Measurements from ENCODE around the gene TOP3A. TPM values are rescaled to one million over a fixed set of nuclear protein-coding genes. Genes with fewer than 3 reads are reported as not detected.

Gene TOP3A
- total RNA-seq, 4 donors from 2014 or later: 21.2 to 33.5 (median 21.8) TPM

GRCh38 chr17:18259621-18260331 lies 55.0 kb downstream of the TOP3A start:
- peaks cover 51 to 63% (median 56%) of the 10 kb centered on the region in 4 donors for H3K4me1 ChIP-seq
- peak overlapping the region; percentile 97 to 99 (median 98) for H3K27ac ChIP-seq (replicated peaks in 1 of 4)
- no peak for TF ChIP-seq POLR2AphosphoS5 (IDR thresholded peaks at IDR 0.05)
- 75% methylated on average over 19 of the region's 22 CpGs for WGBS
- DNase-seq (ENCODE audit: extremely low spot score): no peak
- intact Hi-C loops (cut with DNase I): no loop called here
- peaks cover 32 to 43% (median 42%) of the 10 kb centered on the region in 4 donors for H3K36me3 ChIP-seq
- no peaks in the 10 kb centered on the region for H3K9me3 ChIP-seq
- H3K4me3 ChIP-seq: peak overlapping the region; percentile 77 to 98 (median 94)
- no peaks in the 10 kb centered on the region for H3K27me3 ChIP-seq

DNA sequence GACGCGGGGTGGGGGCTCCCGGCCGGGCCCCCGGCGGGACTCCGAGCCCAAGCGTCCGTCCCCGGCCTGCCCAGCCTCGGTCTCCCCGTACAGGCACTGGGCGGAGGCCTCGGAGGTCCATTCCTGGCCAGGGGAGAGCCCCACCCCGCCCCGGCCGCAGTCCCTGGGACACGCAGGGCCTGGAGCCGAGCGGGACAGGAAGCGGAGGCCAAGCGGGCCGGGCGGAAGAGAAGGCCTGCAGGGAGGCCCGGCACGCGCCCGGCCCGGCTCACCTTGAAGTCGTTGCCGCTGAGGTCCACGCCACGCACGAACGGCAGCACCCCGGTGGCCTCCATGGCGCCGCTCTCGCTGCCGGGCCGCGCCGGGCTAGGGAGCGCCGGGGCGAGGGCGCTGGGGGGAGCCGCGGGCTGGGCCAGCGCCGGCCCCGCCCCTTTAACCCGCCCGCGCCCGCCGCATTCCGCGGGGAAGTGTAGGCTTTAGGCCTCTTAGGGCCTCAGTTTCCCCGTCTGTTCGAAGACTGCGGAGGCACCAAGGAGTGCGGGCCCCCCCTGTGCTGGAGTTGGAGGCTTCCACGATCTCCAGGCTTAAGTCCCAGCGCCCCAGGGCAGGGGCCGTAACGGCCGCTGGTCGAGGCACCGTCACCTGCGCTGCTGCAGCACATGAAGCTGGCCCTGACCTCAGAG lies 56.3 kb downstream of the TOP3A start, which contains the start of gene FLII:
FLII (minus strand) TSS at position 383 of the 683 bp plus-strand sequence; CDS start at position 335, 48 bp downstream.
- WGBS: 2% methylated on average over 35 of the region's 71 CpGs
- H3K27me3 ChIP-seq: no peaks in the 10 kb centered on the region
- no peaks in the 10 kb centered on the region for H3K9me3 ChIP-seq
- H3K4me1 ChIP-seq: peaks cover 51 to 63% (median 56%) of the 10 kb centered on the region in 4 donors
- TF ChIP-seq POLR2A (IDR thresholded peaks at IDR 0.05; ENCODE audit: low read depth) (peak; percentile 64), POLR2AphosphoS5 (IDR thresholded peaks at IDR 0.05) (peak; percentile 75 to 90), EP300 (IDR thresholded peaks at IDR 0.05) (no peak)
- peak within 1 kb of the TSS; percentile 83 to 100 (median 100) for H3K4me3 ChIP-seq
- intact Hi-C loops (cut with DNase I): no loop called here
- H3K27ac ChIP-seq (replicated peaks in 1 of 4): peak within 1 kb of the TSS; percentile 98 to 99 (median 99)
- peaks cover 32 to 43% (median 42%) of the 10 kb centered on the region in 4 donors for H3K36me3 ChIP-seq
- no peak for DNase-seq (ENCODE audit: extremely low spot score)

GRCh38 chr17:18257982-18258355 lies 56.8 kb downstream of the TOP3A start:
- 2% methylated on average over 6 of the region's 16 CpGs for WGBS
- Histone ChIP-seq H3K9me3 (no peaks in the 10 kb centered on the region), H3K27me3 (no peaks in the 10 kb centered on the region), H3K4me3 (peak overlapping the region; percentile 83 to 100 (median 100)), H3K36me3 (peaks cover 36 to 43% (median 42%) of the 10 kb centered on the region in 4 donors), H3K4me1 (peaks cover 47 to 61% (median 55%) of the 10 kb centered on the region in 4 donors), H3K27ac (replicated peaks in 1 of 4) (peak overlapping the region; percentile 98 to 99 (median 99))
- TF ChIP-seq EP300 (IDR thresholded peaks at IDR 0.05) (no peak), CTCF (IDR thresholded peaks at IDR 0.05) (peak in 1 of 3 experiments; percentile 11), POLR2AphosphoS5 (IDR thresholded peaks at IDR 0.05) (no peak), POLR2A (IDR thresholded peaks at IDR 0.05; ENCODE audit: low read depth) (no peak)
- DNase-seq (ENCODE audit: extremely low spot score): peak; percentile 97
- intact Hi-C loops (cut with DNase I): no loop called here

DNA sequence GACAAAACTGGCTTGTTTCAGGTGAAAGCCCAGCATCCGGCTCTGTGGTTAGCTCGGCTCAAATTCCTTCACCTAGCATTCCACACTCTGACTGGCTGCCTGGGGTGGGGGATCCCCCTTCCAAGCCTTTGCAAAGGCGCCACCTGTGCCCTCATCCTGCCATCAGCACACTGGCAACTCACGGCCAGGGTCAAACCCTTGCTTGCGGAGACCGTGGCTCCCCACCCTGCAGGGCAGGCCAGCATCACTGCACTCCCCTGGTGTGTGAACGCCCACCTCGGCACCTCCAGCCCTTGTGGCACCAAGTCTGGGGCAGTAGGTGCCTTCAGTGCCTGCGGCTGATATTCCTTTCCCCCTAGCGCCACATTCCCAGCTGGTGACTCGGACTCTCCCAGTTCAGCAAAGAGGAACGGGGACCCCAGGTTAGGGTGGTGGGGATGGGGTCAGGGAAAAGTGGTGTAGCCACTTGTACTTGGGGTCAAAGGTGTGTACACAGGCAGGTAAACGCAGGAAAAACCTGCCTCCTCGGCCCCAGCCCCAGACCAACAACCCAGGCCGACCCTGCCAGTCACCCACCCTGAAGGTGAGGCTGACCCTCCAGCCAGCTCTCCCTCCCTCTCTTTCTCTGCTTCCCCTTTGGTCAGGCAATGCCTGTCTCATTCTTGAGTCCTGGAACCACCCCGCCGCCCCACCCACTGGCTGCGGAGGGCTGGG lies 57.4 kb downstream of the TOP3A start:
- no peaks in the 10 kb centered on the region for H3K27me3 ChIP-seq
- no peak for TF ChIP-seq POLR2A (IDR thresholded peaks at IDR 0.05; ENCODE audit: low read depth)
- no peak for TF ChIP-seq POLR2AphosphoS5 (IDR thresholded peaks at IDR 0.05)
- peak overlapping the region; percentile 83 to 100 (median 100) for H3K4me3 ChIP-seq
- peaks cover 41 to 45% (median 43%) of the 10 kb centered on the region in 4 donors for H3K36me3 ChIP-seq
- H3K9me3 ChIP-seq: no peaks in the 10 kb centered on the region
- no peak for DNase-seq (ENCODE audit: extremely low spot score)
- WGBS: 21% methylated on average over 16 of the region's 18 CpGs
- H3K4me1 ChIP-seq: peaks cover 41 to 56% (median 51%) of the 10 kb centered on the region in 4 donors
- peak overlapping the region; percentile 98 to 99 (median 99) for H3K27ac ChIP-seq (replicated peaks in 1 of 4)
- intact Hi-C loops (cut with DNase I): no loop called here

GRCh38 chr17:18256776-18257175 lies 58.0 kb downstream of the TOP3A start:
- peaks cover 47 to 52% (median 50%) of the 10 kb centered on the region in 4 donors for H3K36me3 ChIP-seq
- intact Hi-C loops (cut with DNase I): no loop called here
- peaks cover 35 to 49% (median 44%) of the 10 kb centered on the region in 4 donors for H3K4me1 ChIP-seq
- TF ChIP-seq CTCF (IDR thresholded peaks at IDR 0.05) (no peak), POLR2A (IDR thresholded peaks at IDR 0.05; ENCODE audit: low read depth) (no peak), EP300 (IDR thresholded peaks at IDR 0.05) (no peak), POLR2AphosphoS5 (IDR thresholded peaks at IDR 0.05) (no peak)
- no peaks in the 10 kb centered on the region for H3K27me3 ChIP-seq
- H3K27ac ChIP-seq (replicated peaks in 1 of 4): peak overlapping the region; percentile 98 to 99 (median 99)
- WGBS: 92% methylated on average over 5 of the region's 7 CpGs
- DNase-seq (ENCODE audit: extremely low spot score): no peak
- no peaks in the 10 kb centered on the region for H3K9me3 ChIP-seq
- peak overlapping the region; percentile 83 to 100 (median 100) for H3K4me3 ChIP-seq
